Osteoblast (primary cell): ENCODE results near the gene TMOD1. TPM values are rescaled to one million over a fixed set of nuclear protein-coding genes. Genes with fewer than 3 reads are reported as not detected.

ENCODE experiments used
- DNase-seq: peaks from one replicate; pipeline ENCODE4 v3.0.0; 2011; ENCODE audit warnings: low spot score, mixed read lengths; ENCODE audit not compliant: insufficient read length; ENCODE audit errors: missing footprints
- H2AFZ ChIP-seq: 2 replicates; pipeline ENCODE4 v1.6.0; 2011; ENCODE audit warnings: mild to moderate bottlenecking, low read length
- H3K27ac ChIP-seq: 2 replicates; pipeline ENCODE4 v1.5.1; 2011; ENCODE audit warnings: mild to moderate bottlenecking, low read depth, low read length, moderate library complexity
- H3K27me3 ChIP-seq: 2 replicates; pipeline ENCODE4 v1.6.0; 2012; ENCODE audit warnings: mild to moderate bottlenecking, control low read depth, inconsistent platforms, low read length, moderate library complexity; ENCODE audit not compliant: insufficient read depth
- H3K36me3 ChIP-seq: 2 replicates; pipeline ENCODE4 v1.5.1; 2011; ENCODE audit warnings: mild to moderate bottlenecking, low read length, control low read depth, moderate library complexity; ENCODE audit not compliant: insufficient read depth
- H3K4me1 ChIP-seq: 2 replicates; pipeline ENCODE4 v1.5.1; 2011; ENCODE audit warnings: mild to moderate bottlenecking, low read length, control low read depth, moderate library complexity; ENCODE audit not compliant: insufficient read depth
- H3K4me2 ChIP-seq: 2 replicates; pipeline ENCODE4 v1.6.0; 2011; ENCODE audit warnings: mild to moderate bottlenecking, low read length; ENCODE audit not compliant: insufficient read depth
- H3K4me3 ChIP-seq: fragments of 200-600 bp; sonication (generic); 3 replicates; pipeline ENCODE4 v1.5.1; 2012; ENCODE audit warnings: mild to moderate bottlenecking, low read length, inconsistent platforms; ENCODE audit not compliant: insufficient read depth
- H3K79me2 ChIP-seq: 2 replicates; pipeline ENCODE4 v1.6.0; 2012; ENCODE audit warnings: mild to moderate bottlenecking, low read length, control low read depth, inconsistent platforms; ENCODE audit not compliant: insufficient read depth
- H3K9me3 ChIP-seq: 2 replicates; pipeline ENCODE4 v1.5.1; 2011; ENCODE audit warnings: low read depth, low read length, control low read depth
- H4K20me1 ChIP-seq: 2 replicates; pipeline ENCODE4 v1.6.0; 2012; ENCODE audit warnings: mild to moderate bottlenecking, low read length, control low read depth; ENCODE audit not compliant: insufficient read depth
- CTCF ChIP-seq: IDR thresholded peaks from 2 replicates; pipeline ENCODE4 v1.5.1; 2011; ENCODE audit warnings: mild to moderate bottlenecking, low read depth, low read length, moderate library complexity; ENCODE audit errors: extremely low read depth
- total RNA-seq: library from RNA; depleted of rRNA; stranded (reverse); fragments of >200 nt; gene quantifications from 2 replicates; pipeline ENCODE4 v1.2.3, GENCODE V29; 2012

The TMOD1 gene
- total RNA-seq, 1 donor: not detected

DNA sequence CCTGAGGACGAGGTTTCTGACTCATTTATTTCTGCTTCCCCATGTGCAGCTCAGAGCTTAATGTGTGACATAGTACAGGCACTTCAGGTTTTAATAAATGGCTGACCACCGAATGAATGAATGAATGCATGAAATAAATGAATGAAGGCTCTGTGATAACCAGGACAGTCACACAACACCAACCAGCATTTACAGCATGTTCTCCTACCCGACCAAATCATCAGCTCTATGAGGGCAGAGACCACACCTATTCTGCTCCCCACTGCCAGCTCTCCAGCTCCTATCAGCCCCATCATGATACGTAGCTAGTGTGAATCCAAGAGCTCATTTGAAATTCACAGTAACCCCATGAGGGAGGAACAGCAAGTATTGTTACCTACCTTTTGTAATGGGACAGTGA is 4.8 kb downstream of the TMOD1 start:
- H3K79me2 ChIP-seq: no peaks in the 10 kb centered on the region
- DNase-seq: no peak
- no peak for TF ChIP-seq CTCF
- no peak overlapping the region for H3K4me3 ChIP-seq
- H3K36me3 ChIP-seq: no peaks in the 10 kb centered on the region
- peaks cover 52% of the 10 kb centered on the region for H3K27me3 ChIP-seq
- H3K27ac ChIP-seq: no peak overlapping the region
- H3K4me2 ChIP-seq: no peak overlapping the region
- H2AFZ ChIP-seq: no peak overlapping the region
- no peaks in the 10 kb centered on the region for H3K9me3 ChIP-seq
- no peaks in the 10 kb centered on the region for H3K4me1 ChIP-seq
- H4K20me1 ChIP-seq: peaks cover 3% of the 10 kb centered on the region

DNA sequence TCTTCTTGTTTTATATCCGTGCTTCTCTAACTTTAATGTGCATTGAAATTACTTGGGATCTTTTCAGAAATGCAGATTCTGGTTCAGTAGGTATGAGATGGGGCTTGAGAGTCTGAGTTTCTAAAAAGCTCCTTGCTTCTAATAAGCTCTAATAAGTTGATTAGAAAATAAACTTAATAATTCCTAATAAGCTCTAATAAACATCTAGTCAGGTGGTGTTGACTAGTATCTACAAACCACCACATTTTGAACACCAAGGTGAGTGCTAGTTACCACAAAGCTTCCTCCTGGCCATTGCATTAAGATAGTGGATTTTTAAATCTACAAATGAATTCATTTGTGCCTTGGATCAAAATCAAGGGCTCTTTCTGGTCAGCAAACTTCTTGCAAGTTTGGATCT is 5.3 kb downstream of the TMOD1 start:
- TF ChIP-seq CTCF: no peak
- H2AFZ ChIP-seq: no peak overlapping the region
- no peaks in the 10 kb centered on the region for H3K9me3 ChIP-seq
- no peak overlapping the region for H3K4me3 ChIP-seq
- H3K36me3 ChIP-seq: no peaks in the 10 kb centered on the region
- H3K4me1 ChIP-seq: no peaks in the 10 kb centered on the region
- H4K20me1 ChIP-seq: peaks cover 3% of the 10 kb centered on the region
- H3K27ac ChIP-seq: no peak overlapping the region
- no peaks in the 10 kb centered on the region for H3K79me2 ChIP-seq
- DNase-seq: no peak
- no peak overlapping the region for H3K4me2 ChIP-seq
- H3K27me3 ChIP-seq: peaks cover 50% of the 10 kb centered on the region

GRCh38 chr9:97507428-97507984 is 6.0 kb downstream of the TMOD1 start:
- no peak for TF ChIP-seq CTCF
- no peak overlapping the region for H3K4me3 ChIP-seq
- DNase-seq: no peak
- no peaks in the 10 kb centered on the region for H3K36me3 ChIP-seq
- peaks cover 3% of the 10 kb centered on the region for H4K20me1 ChIP-seq
- no peak overlapping the region for H2AFZ ChIP-seq
- H3K27ac ChIP-seq: no peak overlapping the region
- peaks cover 43% of the 10 kb centered on the region for H3K27me3 ChIP-seq
- H3K4me2 ChIP-seq: no peak overlapping the region
- no peaks in the 10 kb centered on the region for H3K9me3 ChIP-seq
- H3K4me1 ChIP-seq: no peaks in the 10 kb centered on the region
- no peaks in the 10 kb centered on the region for H3K79me2 ChIP-seq

DNA sequence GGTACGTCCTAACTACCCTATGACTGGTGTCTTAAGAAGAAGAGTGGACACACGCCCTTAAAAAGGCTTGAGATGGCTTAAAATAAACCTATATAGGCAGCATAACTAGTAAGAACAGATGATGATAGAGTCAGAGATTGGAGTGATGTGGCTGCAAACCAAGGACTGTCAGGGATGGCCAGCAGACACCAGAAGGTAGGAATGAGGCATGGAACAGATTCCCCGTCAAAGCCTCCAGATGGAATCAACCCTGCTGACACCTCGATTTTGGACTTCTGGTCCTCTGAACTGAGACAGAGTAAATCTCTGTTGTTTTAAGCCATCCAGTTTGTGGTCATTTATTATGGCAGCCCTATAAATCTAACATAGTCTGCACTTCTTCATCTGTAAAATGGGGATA is 7.4 kb downstream of the TMOD1 start:
- no peak for DNase-seq
- Histone ChIP-seq H3K4me1 (no peaks in the 10 kb centered on the region), H3K36me3 (no peaks in the 10 kb centered on the region), H2AFZ (no peak overlapping the region), H3K4me2 (no peak overlapping the region), H3K4me3 (no peak overlapping the region), H3K9me3 (no peaks in the 10 kb centered on the region), H4K20me1 (peaks cover 1% of the 10 kb centered on the region), H3K27ac (no peak overlapping the region), H3K27me3 (peaks cover 30% of the 10 kb centered on the region), H3K79me2 (no peaks in the 10 kb centered on the region)
- no peak for TF ChIP-seq CTCF
